Thymus (tissue), 11 donors: ENCODE data around the gene LAMA2. TPM values are rescaled to one million over a fixed set of nuclear protein-coding genes. Genes with fewer than 3 reads are reported as not detected.

Source experiments
- DNase-seq, 9 donors: peaks; one replicate each; pipeline ENCODE4 v3.0.0-alpha.2; 2013; ENCODE audit warnings: low spot score in 9 of 9, low read depth in 6 of 9, missing footprints in 1 of 9
- H3K27ac ChIP-seq, 2 donors: one replicate each; pipeline ENCODE4 v1.5.1; 2013; ENCODE audit warnings: control low read depth in 1 of 2, low read depth in 1 of 2, low read length in 1 of 2, mild to moderate bottlenecking in 1 of 2, moderate library complexity in 1 of 2
- H3K27me3 ChIP-seq, 2 donors: one replicate each; pipeline ENCODE4 v1.5.1; 2013; ENCODE audit warnings: low read length in 1 of 2; ENCODE audit not compliant: control insufficient read depth in 2 of 2, insufficient read depth in 1 of 2
- H3K36me3 ChIP-seq, 2 donors: one replicate each; pipeline ENCODE4 v1.5.1; 2013; ENCODE audit warnings: low read length in 1 of 2, mild to moderate bottlenecking in 1 of 2, moderate library complexity in 1 of 2; ENCODE audit not compliant: control insufficient read depth in 2 of 2, insufficient read depth in 2 of 2
- H3K4me1 ChIP-seq, 2 donors: one replicate each; pipeline ENCODE4 v1.5.1; 2013; ENCODE audit warnings: low read length in 2 of 2; ENCODE audit not compliant: control insufficient read depth in 2 of 2, insufficient read depth in 2 of 2
- H3K4me3 ChIP-seq, 2 donors: one replicate each; pipeline ENCODE4 v1.5.1; 2013; ENCODE audit warnings: low read length in 2 of 2, control low read depth in 1 of 2, mild to moderate bottlenecking in 1 of 2
- H3K9me3 ChIP-seq, 2 donors: one replicate each; pipeline ENCODE4 v1.5.1; 2013; ENCODE audit warnings: low read length in 1 of 2, mild to moderate bottlenecking in 1 of 2; ENCODE audit not compliant: control insufficient read depth in 2 of 2, insufficient read depth in 1 of 2
- WGBS: extraction: QIAGEN DNeasy Blood & Tissue Kit; methylation state at CpG from one replicate; pipeline ENCODE4 v1.1.7; 2013; 5-methylcytosine and 5-hydroxymethylcytosine counted together
- polyA plus RNA-seq: library from polyadenylated mRNA; stranded (reverse); fragments of 200-250 nt; gene quantifications from one replicate; pipeline ENCODE4 v1.2.3, GENCODE V29; 2013
- total RNA-seq: library from RNA; stranded (reverse); fragments of 120-200 nt; gene quantifications from one replicate; pipeline ENCODE4 v1.2.4, GENCODE V29; 2013
- donor health status: healthy.

The LAMA2 gene
- total and polyA plus RNA-seq, 2 donors: 2.4 to 4.0 TPM

- no peak overlapping the region for H3K27ac ChIP-seq
- DNase-seq: peak; percentile 2 to 62 (median 28)
- H3K9me3 ChIP-seq: no peaks in the 10 kb centered on the region
Measured at GRCh38 chr6:129251669-129252376, 368.9 kb downstream of the LAMA2 start.

GRCh38 chr6:129252377-129253071 lies 369.6 kb downstream of the LAMA2 start:
- Histone ChIP-seq H3K9me3 (no peaks in the 10 kb centered on the region), H3K4me3 (no peak overlapping the region), H3K27ac (no peak overlapping the region), H3K27me3 (no peaks in the 10 kb centered on the region), H3K4me1 (no peaks in the 10 kb centered on the region), H3K36me3 (no peaks in the 10 kb centered on the region)
- 60% methylated on average over 6 of the region's 6 CpGs for WGBS
- no peak for DNase-seq

More at GRCh38 chr6:129251669-129252376, 368.9 kb downstream of the LAMA2 start:
- H3K4me3 ChIP-seq: no peak overlapping the region
- H3K4me1 ChIP-seq: no peaks in the 10 kb centered on the region
- WGBS: 68% methylated on average over 13 of the region's 13 CpGs
- H3K27me3 ChIP-seq: no peaks in the 10 kb centered on the region
- no peaks in the 10 kb centered on the region for H3K36me3 ChIP-seq

GRCh38 chr6:129253242-129253641 lies 370.3 kb downstream of the LAMA2 start:
- H3K4me3 ChIP-seq: no peak overlapping the region
- no peaks in the 10 kb centered on the region for H3K27me3 ChIP-seq
- WGBS: 56% methylated on average over 1 of the region's 1 CpG
- no peaks in the 10 kb centered on the region for H3K9me3 ChIP-seq
- no peak overlapping the region for H3K27ac ChIP-seq
- H3K36me3 ChIP-seq: no peaks in the 10 kb centered on the region
- no peak for DNase-seq
- no peaks in the 10 kb centered on the region for H3K4me1 ChIP-seq

GRCh38 chr6:129253727-129254126 lies 370.8 kb downstream of the LAMA2 start:
- 88% methylated on average over 6 of the region's 6 CpGs for WGBS
- Histone ChIP-seq H3K4me1 (no peaks in the 10 kb centered on the region), H3K9me3 (no peaks in the 10 kb centered on the region)

GRCh38 chr6:129257196-129257595 lies 374.3 kb downstream of the LAMA2 start:
- DNase-seq: no peak
- no peaks in the 10 kb centered on the region for H3K27me3 ChIP-seq
- no peaks in the 10 kb centered on the region for H3K4me1 ChIP-seq
- H3K4me3 ChIP-seq: no peak overlapping the region
- H3K36me3 ChIP-seq: no peaks in the 10 kb centered on the region
- no peak overlapping the region for H3K27ac ChIP-seq
- no peaks in the 10 kb centered on the region for H3K9me3 ChIP-seq

More at GRCh38 chr6:129253727-129254126, 370.8 kb downstream of the LAMA2 start:
- Histone ChIP-seq H3K27me3 (no peaks in the 10 kb centered on the region), H3K4me3 (no peak overlapping the region), H3K27ac (no peak overlapping the region), H3K36me3 (no peaks in the 10 kb centered on the region)
- DNase-seq: no peak

GRCh38 chr6:129262661-129263060 lies 379.7 kb downstream of the LAMA2 start:
- WGBS: 77% methylated on average over 1 of the region's 1 CpG
- no peak overlapping the region for H3K27ac ChIP-seq
- no peak for DNase-seq

GRCh38 chr6:129263176-129263575 lies 380.2 kb downstream of the LAMA2 start:
- Histone ChIP-seq H3K4me3 (no peak overlapping the region), H3K36me3 (no peaks in the 10 kb centered on the region), H3K9me3 (no peaks in the 10 kb centered on the region), H3K27me3 (no peaks in the 10 kb centered on the region), H3K27ac (no peak overlapping the region), H3K4me1 (no peaks in the 10 kb centered on the region)
- DNase-seq: no peak
- 82% methylated on average over 8 of the region's 8 CpGs for WGBS

More at GRCh38 chr6:129262661-129263060, 379.7 kb downstream of the LAMA2 start:
- no peaks in the 10 kb centered on the region for H3K4me1 ChIP-seq
- H3K4me3 ChIP-seq: no peak overlapping the region
- H3K36me3 ChIP-seq: no peaks in the 10 kb centered on the region
- no peaks in the 10 kb centered on the region for H3K9me3 ChIP-seq
- no peaks in the 10 kb centered on the region for H3K27me3 ChIP-seq

- Histone ChIP-seq H3K36me3 (no peaks in the 10 kb centered on the region), H3K4me1 (no peaks in the 10 kb centered on the region), H3K9me3 (no peaks in the 10 kb centered on the region), H3K4me3 (no peak overlapping the region), H3K27me3 (no peaks in the 10 kb centered on the region), H3K27ac (no peak overlapping the region)
- DNase-seq: no peak
- 76% methylated on average over 3 of the region's 3 CpGs for WGBS
Measured at GRCh38 chr6:129264480-129265045, 381.6 kb downstream of the LAMA2 start.

GRCh38 chr6:129267028-129267427 lies 384.1 kb downstream of the LAMA2 start:
- no peaks in the 10 kb centered on the region for H3K9me3 ChIP-seq
- no peaks in the 10 kb centered on the region for H3K27me3 ChIP-seq
- H3K27ac ChIP-seq: no peak overlapping the region
- no peaks in the 10 kb centered on the region for H3K4me1 ChIP-seq
- no peak overlapping the region for H3K4me3 ChIP-seq
- WGBS: 81% methylated on average over 5 of the region's 5 CpGs
- H3K36me3 ChIP-seq: no peaks in the 10 kb centered on the region
- no peak for DNase-seq
